Mesendoderm (in vitro differentiated cells): ENCODE results near the gene PAGE5. TPM values are rescaled to one million over a fixed set of nuclear protein-coding genes. Genes with fewer than 3 reads are reported as not detected.

Experiments
- DNase-seq: peaks from one replicate; pipeline ENCODE4 v3.0.0; 2013
- H2AK5ac ChIP-seq: 2 replicates; pipeline ENCODE4 v1.6.1; 2013; ENCODE audit warnings: low read length, inconsistent platforms
- H2BK120ac ChIP-seq: 2 replicates; pipeline ENCODE4 v1.6.1; 2013; ENCODE audit warnings: low read depth, mild to moderate bottlenecking, low read length, moderate library complexity, mixed read lengths
- H2BK15ac ChIP-seq: replicated peaks from 2 replicates; pipeline ENCODE4 v1.6.1; 2013; ENCODE audit warnings: low read depth, mild to moderate bottlenecking, moderate library complexity
- H2BK5ac ChIP-seq: 2 replicates; pipeline ENCODE4 v1.6.1; 2013; ENCODE audit warnings: low read length, inconsistent platforms
- H3K18ac ChIP-seq: 2 replicates; pipeline ENCODE4 v1.6.1; 2013; ENCODE audit warnings: mild to moderate bottlenecking, low read length, mixed read lengths
- H3K23ac ChIP-seq: one replicate; pipeline ENCODE4 v1.6.1; 2013; ENCODE audit warnings: low read length
- H3K27ac ChIP-seq: 2 replicates; pipeline ENCODE4 v1.5.1; 2013; ENCODE audit warnings: low read depth, mild to moderate bottlenecking, inconsistent platforms, low read length, moderate library complexity
- H3K27me3 ChIP-seq: 2 replicates; pipeline ENCODE4 v1.6.1; 2013; ENCODE audit warnings: low read length, control low read depth, mild to moderate bottlenecking, inconsistent platforms; ENCODE audit not compliant: insufficient read depth, poor library complexity
- H3K36me3 ChIP-seq: 2 replicates; pipeline ENCODE4 v1.6.1; 2013; ENCODE audit warnings: low read length, inconsistent platforms; ENCODE audit not compliant: control insufficient read depth, insufficient read depth
- H3K4ac ChIP-seq: one replicate; pipeline ENCODE4 v1.6.1; 2013; ENCODE audit warnings: low read depth, mild to moderate bottlenecking, low read length, moderate library complexity
- H3K4me1 ChIP-seq: 2 replicates; pipeline ENCODE4 v1.6.1; 2013; ENCODE audit warnings: low read depth, low read length, inconsistent platforms; ENCODE audit not compliant: control insufficient read depth
- H3K4me2 ChIP-seq: 2 replicates; pipeline ENCODE4 v1.6.1; 2013; ENCODE audit warnings: low read length
- H3K4me3 ChIP-seq: 2 replicates; pipeline ENCODE4 v1.5.1; 2013; ENCODE audit warnings: mild to moderate bottlenecking, low read length
- H3K56ac ChIP-seq: one replicate; pipeline ENCODE4 v1.6.1; 2013; ENCODE audit warnings: low read length
- H3K79me1 ChIP-seq: 2 replicates; pipeline ENCODE4 v1.6.1; 2013; ENCODE audit warnings: low read length, inconsistent platforms
- H3K79me2 ChIP-seq: 2 replicates; pipeline ENCODE4 v1.6.1; 2013; ENCODE audit warnings: mild to moderate bottlenecking, low read length; ENCODE audit not compliant: control insufficient read depth, insufficient read depth
- H3K9ac ChIP-seq: 2 replicates; pipeline ENCODE4 v1.6.1; 2013; ENCODE audit warnings: low read length, inconsistent platforms
- H4K5ac ChIP-seq: one replicate; pipeline ENCODE4 v1.6.1; 2013; ENCODE audit warnings: low read length
- H4K8ac ChIP-seq: one replicate; pipeline ENCODE4 v1.6.1; 2013; ENCODE audit warnings: low read depth, mild to moderate bottlenecking, control low read depth, low read length, moderate library complexity
- WGBS: extraction: QIAGEN DNeasy Blood & Tissue Kit; methylation state at CpG from one replicate; pipeline ENCODE4 v1.1.7; 2013; ENCODE audit warnings: low lambda C conversion rate, missing lambda C conversion rate; ENCODE audit not compliant: insufficient coverage; ENCODE audit errors: extremely low coverage; 5-methylcytosine and 5-hydroxymethylcytosine counted together
- polyA plus RNA-seq, 2 experiments: library from polyadenylated mRNA; stranded (reverse); fragments of 200-250 nt; gene quantifications; one replicate each; pipeline ENCODE4 v1.2.3, GENCODE V29; 2013

Gene PAGE5
- polyA plus RNA-seq (2013, experiment 1 of 2), result not detected
- not detected for polyA plus RNA-seq (2013, experiment 2 of 2)

- no peak within 1 kb of the TSS for H3K56ac ChIP-seq
- no peak within 1 kb of the TSS for H3K9ac ChIP-seq
- H3K27me3 ChIP-seq, result no peaks in the 10 kb centered on the region
- H2BK120ac ChIP-seq, result no peak within 1 kb of the TSS
- no peak within 1 kb of the TSS for H3K4ac ChIP-seq
- DNase-seq, result no peak
- H3K4me1 ChIP-seq, result no peaks in the 10 kb centered on the region
- H3K4me2 ChIP-seq, result no peak within 1 kb of the TSS
- H2AK5ac ChIP-seq, result no peak within 1 kb of the TSS
- no CpG with 5 or more reads among the region's 30 CpGs for WGBS
- no peak within 1 kb of the TSS for H4K5ac ChIP-seq
- H2BK15ac ChIP-seq, result no peak within 1 kb of the TSS
- H3K79me1 ChIP-seq, result no peaks in the 10 kb centered on the region
- no peak within 1 kb of the TSS for H3K23ac ChIP-seq
- no peaks in the 10 kb centered on the region for H3K36me3 ChIP-seq
- no peak within 1 kb of the TSS for H3K18ac ChIP-seq
- H3K4me3 ChIP-seq, result no peak within 1 kb of the TSS
- H4K8ac ChIP-seq, result no peak within 1 kb of the TSS
- no peaks in the 10 kb centered on the region for H3K79me2 ChIP-seq
- H3K27ac ChIP-seq, result no peak within 1 kb of the TSS
- H2BK5ac ChIP-seq, result no peak within 1 kb of the TSS
Observed at GRCh38 chrX:55220119-55220794, at the start of gene PAGE5. Gene PAGE5, plus strand, starts transcription at chrX:55220346. Its CDS starts 1,037 bp downstream, at chrX:55221383.

DNA sequence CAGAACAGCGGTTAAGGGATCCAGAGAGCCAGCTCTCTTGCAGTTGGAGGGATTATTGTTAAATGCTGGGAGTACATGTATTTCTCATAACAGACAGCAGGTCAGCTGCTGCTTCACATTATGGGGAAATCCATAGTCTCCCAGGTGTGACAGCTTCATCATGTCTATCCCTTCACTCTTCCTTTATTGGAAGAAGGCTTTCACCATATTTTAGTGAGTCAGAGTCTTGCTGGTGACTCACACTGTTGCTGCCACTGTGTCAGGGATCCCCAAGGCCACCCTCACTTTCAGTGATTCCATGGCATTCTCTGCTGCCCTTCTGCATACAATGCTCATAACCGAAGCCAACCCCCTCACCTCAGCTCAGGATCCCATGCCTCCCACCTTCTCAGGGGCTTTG, 32.9 kb upstream of the PAGE5 start:
- no peaks in the 10 kb centered on the region for H3K79me1 ChIP-seq
- H3K27ac ChIP-seq, result no peak overlapping the region
- no peak for DNase-seq
- no peak overlapping the region for H2BK5ac ChIP-seq
- no peak overlapping the region for H2BK15ac ChIP-seq
- no peak overlapping the region for H3K18ac ChIP-seq
- no peaks in the 10 kb centered on the region for H3K27me3 ChIP-seq
- H3K4me2 ChIP-seq, result no peak overlapping the region
- H3K4ac ChIP-seq, result no peak overlapping the region
- H3K9ac ChIP-seq, result no peak overlapping the region
- H3K79me2 ChIP-seq, result no peaks in the 10 kb centered on the region
- no peaks in the 10 kb centered on the region for H3K4me1 ChIP-seq
- no peak overlapping the region for H4K5ac ChIP-seq
- H2AK5ac ChIP-seq, result no peak overlapping the region
- whole genome bisulfite sequencing, result no CpG with 5 or more reads among the region's 2 CpGs
- H2BK120ac ChIP-seq, result no peak overlapping the region
- H3K36me3 ChIP-seq, result no peaks in the 10 kb centered on the region
- no peak overlapping the region for H3K56ac ChIP-seq
- H3K4me3 ChIP-seq, result no peak overlapping the region
- H4K8ac ChIP-seq, result no peak overlapping the region
- no peak overlapping the region for H3K23ac ChIP-seq

DNA sequence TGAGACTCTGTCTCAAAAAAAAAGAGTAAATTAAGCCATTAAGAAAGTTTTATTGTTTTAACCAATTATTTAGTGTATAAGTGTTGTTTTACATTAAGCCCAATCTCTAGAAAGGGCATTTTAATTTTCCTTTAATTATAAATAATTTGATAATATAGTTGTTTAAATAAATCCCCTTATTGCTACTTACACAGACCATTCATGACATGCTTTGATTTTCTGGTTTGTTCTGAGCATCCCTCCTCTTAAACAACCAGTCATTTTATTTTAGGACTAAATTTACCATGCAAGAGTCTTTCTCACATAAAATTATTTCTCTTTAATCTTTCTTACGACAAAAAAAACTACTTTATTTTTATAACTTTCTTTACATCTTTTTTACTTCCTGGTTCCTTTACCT, 23.5 kb upstream of the PAGE5 start:
- no peak overlapping the region for H2AK5ac ChIP-seq

DNA sequence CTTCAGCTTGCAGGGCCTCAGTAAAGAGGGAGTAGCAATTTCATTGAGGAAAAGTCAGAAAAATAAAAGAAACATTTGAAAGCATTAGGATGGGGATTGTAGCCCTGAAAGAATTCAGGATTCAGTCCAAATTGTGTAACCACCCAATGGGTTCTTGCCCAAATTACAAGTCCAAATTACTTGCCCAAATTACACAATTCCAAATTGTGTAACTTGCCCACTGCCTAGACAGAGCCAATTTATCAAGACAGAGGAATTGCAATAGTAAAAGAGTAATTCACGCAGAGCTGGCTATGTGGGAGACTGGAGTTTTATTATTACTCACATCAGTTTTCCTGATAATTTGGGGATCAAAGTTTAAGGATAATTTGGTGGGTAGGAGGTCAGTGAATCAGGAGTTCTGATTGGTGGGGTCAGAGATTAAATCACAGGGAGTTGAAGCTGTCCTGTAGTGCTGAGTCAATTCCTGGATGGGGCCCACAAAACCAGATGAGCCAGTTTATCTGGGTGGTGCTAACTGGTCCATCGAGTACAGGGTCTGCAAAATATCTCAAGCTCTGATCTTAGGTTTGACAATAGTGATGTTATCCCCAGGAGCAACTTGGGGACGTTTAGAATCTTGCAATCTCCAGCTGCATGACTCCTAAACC, 18.1 kb upstream of the PAGE5 start:
- Histone ChIP-seq H2BK15ac (no peak overlapping the region), H3K18ac (no peak overlapping the region), H3K79me2 (no peaks in the 10 kb centered on the region), H3K56ac (no peak overlapping the region), H3K27me3 (no peaks in the 10 kb centered on the region), H3K9ac (no peak overlapping the region), H2BK5ac (no peak overlapping the region), H3K79me1 (no peaks in the 10 kb centered on the region), H3K27ac (no peak overlapping the region), H4K5ac (no peak overlapping the region), H3K23ac (no peak overlapping the region), H3K4me2 (no peak overlapping the region), H2BK120ac (no peak overlapping the region), H2AK5ac (no peak overlapping the region), H3K36me3 (no peaks in the 10 kb centered on the region), H3K4me3 (no peak overlapping the region), H3K4ac (no peak overlapping the region), H3K4me1 (no peaks in the 10 kb centered on the region), H4K8ac (no peak overlapping the region)
- no peak for DNase-seq
- no CpG with 5 or more reads among the region's 3 CpGs for WGBS

More for the DNA sequence above, 23.5 kb upstream of the PAGE5 start:
- Histone ChIP-seq H3K36me3 (no peaks in the 10 kb centered on the region), H3K79me1 (no peaks in the 10 kb centered on the region), H3K18ac (no peak overlapping the region), H4K8ac (no peak overlapping the region), H3K27ac (no peak overlapping the region), H3K9ac (no peak overlapping the region), H3K79me2 (no peaks in the 10 kb centered on the region), H2BK120ac (no peak overlapping the region), H3K23ac (no peak overlapping the region), H4K5ac (no peak overlapping the region), H3K4ac (no peak overlapping the region), H3K27me3 (no peaks in the 10 kb centered on the region), H3K4me1 (no peaks in the 10 kb centered on the region), H2BK15ac (no peak overlapping the region), H3K56ac (no peak overlapping the region), H3K4me2 (no peak overlapping the region), H3K4me3 (no peak overlapping the region), H2BK5ac (no peak overlapping the region)
- WGBS, result 100% methylated on average over 1 of the region's 1 CpG
- DNase-seq, result peak; percentile 10

GRCh38 chrX:55206162-55206941, 13.8 kb upstream of the PAGE5 start:
- Histone ChIP-seq H2BK15ac (no peak overlapping the region), H3K4me1 (no peaks in the 10 kb centered on the region), H3K56ac (no peak overlapping the region), H2BK120ac (no peak overlapping the region), H4K8ac (no peak overlapping the region), H2BK5ac (no peak overlapping the region), H3K9ac (no peak overlapping the region), H3K4me3 (no peak overlapping the region), H3K36me3 (no peaks in the 10 kb centered on the region), H3K79me1 (no peaks in the 10 kb centered on the region), H3K18ac (no peak overlapping the region), H2AK5ac (no peak overlapping the region), H3K4ac (no peak overlapping the region), H3K23ac (no peak overlapping the region), H4K5ac (no peak overlapping the region), H3K27ac (no peak overlapping the region), H3K4me2 (no peak overlapping the region), H3K27me3 (no peaks in the 10 kb centered on the region), H3K79me2 (no peaks in the 10 kb centered on the region)
- DNase-seq, result no peak
- no CpG with 5 or more reads among the region's 6 CpGs for WGBS
